ENCODE measurements around the gene PCDHGA11.
"Not testable (repeated sequence)": the region's sequence is repeated elsewhere in the genome, so short reads cannot be mapped to it uniquely, and the experiment has no call there.

The PCDHGA11 gene

DNA sequence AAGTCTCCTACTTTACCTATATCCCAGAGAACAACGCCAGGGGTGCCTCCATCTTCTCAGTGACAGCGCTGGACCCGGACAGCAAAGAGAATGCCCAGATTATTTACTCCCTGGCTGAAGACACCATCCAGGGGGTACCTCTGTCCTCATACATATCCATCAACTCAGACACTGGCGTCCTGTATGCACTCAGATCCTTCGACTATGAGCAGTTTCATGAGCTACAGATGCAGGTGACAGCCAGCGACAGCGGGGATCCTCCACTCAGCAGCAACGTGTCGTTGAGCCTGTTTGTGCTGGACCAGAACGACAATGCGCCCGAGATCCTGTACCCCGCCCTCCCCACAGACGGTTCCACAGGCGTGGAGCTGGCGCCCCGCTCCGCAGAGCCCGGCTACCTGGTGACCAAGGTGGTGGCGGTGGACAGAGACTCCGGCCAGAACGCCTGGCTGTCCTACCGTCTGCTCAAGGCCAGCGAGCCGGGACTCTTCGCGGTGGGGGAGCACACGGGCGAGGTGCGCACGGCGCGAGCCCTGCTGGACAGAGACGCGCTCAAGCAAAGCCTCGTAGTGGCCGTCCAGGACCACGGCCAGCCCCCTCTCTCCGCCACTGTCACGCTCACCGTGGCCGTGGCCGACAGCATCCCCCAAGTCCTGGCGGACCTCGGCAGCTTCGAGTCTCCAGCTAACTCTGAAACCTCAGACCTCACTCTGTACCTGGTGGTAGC, 6.1 kb upstream of the PCDHGA11 start:
- H3K36me3 ChIP-seq (ENCODE audit: control insufficient read depth, insufficient read depth, low read length), result peaks cover 50% of the 10 kb centered on the region
- WGBS, 2 experiments, result 95 to 97% methylated on average over 46 of the region's 46 CpGs

DNA sequence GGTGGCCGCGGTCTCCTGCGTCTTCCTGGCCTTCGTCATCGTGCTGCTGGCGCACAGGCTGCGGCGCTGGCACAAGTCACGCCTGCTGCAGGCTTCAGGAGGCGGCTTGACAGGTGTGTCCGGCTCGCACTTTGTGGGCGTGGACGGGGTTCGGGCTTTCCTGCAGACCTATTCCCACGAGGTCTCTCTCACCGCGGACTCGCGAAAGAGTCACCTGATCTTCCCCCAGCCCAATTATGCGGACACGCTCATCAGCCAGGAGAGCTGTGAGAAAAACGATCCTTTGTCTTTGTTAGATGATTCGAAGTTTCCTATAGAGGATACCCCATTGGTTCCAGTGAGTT, 5.6 kb upstream of the PCDHGA11 start:
- Histone ChIP-seq H3K9me3 (ENCODE audit: control insufficient read depth, low read length) (peaks cover 11% of the 10 kb centered on the region), H3K36me3 (ENCODE audit: control insufficient read depth, insufficient read depth, low read length) (peaks cover 48% of the 10 kb centered on the region)
- not testable (repeated sequence) for H3K27ac ChIP-seq (ENCODE audit: insufficient read depth, low read depth, low read length, poor library complexity, severe bottlenecking); H3K4me3 ChIP-seq (ENCODE audit: insufficient read depth, low read depth, low read length); H3K27me3 ChIP-seq (ENCODE audit: control insufficient read depth, insufficient read depth, low read length, poor library complexity, severe bottlenecking); H3K4me1 ChIP-seq (ENCODE audit: control insufficient read depth, insufficient read depth, low read length)
- WGBS, 2 experiments, result 96% methylated on average over 24 of the region's 24 CpGs

More for the DNA sequence above, 6.1 kb upstream of the PCDHGA11 start:
- H3K27ac ChIP-seq (ENCODE audit: insufficient read depth, low read depth, low read length, poor library complexity, severe bottlenecking); H3K4me1 ChIP-seq (ENCODE audit: control insufficient read depth, insufficient read depth, low read length); H3K27me3 ChIP-seq (ENCODE audit: control insufficient read depth, insufficient read depth, low read length, poor library complexity, severe bottlenecking); H3K4me3 ChIP-seq (ENCODE audit: insufficient read depth, low read depth, low read length): not testable (repeated sequence)
- peaks cover 11% of the 10 kb centered on the region for H3K9me3 ChIP-seq (ENCODE audit: control insufficient read depth, low read length)

DNA sequence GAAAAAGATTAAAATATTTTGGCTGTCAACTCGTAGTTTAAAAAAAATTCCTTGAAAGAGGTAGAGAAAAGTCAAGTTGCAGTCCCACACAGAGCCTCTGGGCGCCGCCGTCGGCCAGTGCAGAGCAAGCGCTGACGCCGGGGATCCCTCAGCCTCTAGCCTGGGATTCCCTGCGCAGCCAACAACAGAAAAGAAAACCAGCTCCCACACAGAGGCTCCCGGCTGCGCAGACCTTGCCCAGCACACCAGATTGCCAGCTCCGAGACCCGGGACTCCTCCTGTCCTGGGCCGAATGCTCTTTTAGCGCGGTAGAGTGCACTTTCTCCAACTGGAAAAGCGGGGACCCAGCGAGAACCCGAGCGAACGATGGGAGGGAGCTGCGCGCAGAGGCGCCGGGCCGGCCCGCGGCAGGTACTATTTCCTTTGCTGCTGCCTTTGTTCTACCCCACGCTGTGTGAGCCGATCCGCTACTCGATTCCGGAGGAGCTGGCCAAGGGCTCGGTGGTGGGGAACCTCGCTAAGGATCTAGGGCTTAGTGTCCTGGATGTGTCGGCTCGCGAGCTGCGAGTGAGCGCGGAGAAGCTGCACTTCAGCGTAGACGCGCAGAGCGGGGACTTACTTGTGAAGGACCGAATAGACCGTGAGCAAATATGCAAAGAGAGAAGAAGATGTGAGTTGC, 3.2 kb upstream of the PCDHGA11 start, which contains the start of gene PCDHGB7:
PCDHGB7 (plus strand) TSS at position 184 of the 679 bp plus-strand sequence; CDS start at position 367, 183 bp downstream.
- 54 to 60% methylated on average over 45 to 46 of the region's 47 CpGs for WGBS, 2 experiments
- H3K27ac ChIP-seq (ENCODE audit: insufficient read depth, low read depth, low read length, poor library complexity, severe bottlenecking); H3K4me1 ChIP-seq (ENCODE audit: control insufficient read depth, insufficient read depth, low read length); H3K27me3 ChIP-seq (ENCODE audit: control insufficient read depth, insufficient read depth, low read length, poor library complexity, severe bottlenecking): not testable (repeated sequence)
- Histone ChIP-seq H3K36me3 (ENCODE audit: control insufficient read depth, insufficient read depth, low read length) (peaks cover 64% of the 10 kb centered on the region), H3K9me3 (ENCODE audit: control insufficient read depth, low read length) (peaks cover 22% of the 10 kb centered on the region), H3K4me3 (ENCODE audit: insufficient read depth, low read depth, low read length) (peak within 1 kb of the TSS; percentile 24)

DNA sequence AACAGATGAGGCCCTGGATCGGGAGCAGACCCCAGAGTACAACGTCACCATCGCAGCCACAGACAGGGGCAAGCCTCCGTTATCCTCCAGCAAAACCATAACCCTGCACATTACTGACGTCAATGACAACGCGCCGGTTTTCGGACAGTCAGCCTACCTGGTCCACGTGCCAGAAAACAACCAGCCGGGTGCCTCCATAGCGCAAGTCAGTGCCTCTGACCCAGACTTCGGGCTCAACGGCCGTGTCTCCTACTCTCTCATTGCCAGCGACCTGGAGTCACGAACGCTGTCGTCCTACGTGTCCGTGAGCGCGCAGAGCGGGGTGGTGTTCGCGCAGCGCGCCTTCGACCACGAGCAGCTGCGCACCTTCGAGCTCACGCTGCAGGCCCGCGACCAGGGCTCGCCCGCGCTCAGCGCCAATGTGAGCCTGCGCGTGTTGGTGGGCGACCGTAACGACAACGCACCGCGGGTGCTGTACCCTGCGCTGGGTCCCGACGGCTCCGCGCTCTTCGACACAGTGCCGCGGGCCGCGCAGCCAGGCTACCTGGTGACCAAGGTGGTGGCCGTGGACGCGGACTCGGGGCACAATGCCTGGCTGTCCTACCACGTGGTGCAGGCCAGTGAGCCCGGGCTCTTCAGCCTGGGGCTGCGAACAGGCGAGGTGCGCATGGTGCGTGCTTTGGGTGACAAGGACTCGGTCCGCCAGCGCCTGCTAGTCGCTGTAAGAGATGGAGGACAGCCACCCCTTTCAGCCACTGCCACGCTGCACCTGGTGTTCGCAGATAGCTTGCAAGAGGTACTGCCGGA, 1.6 kb upstream of the PCDHGA11 start:
- whole genome bisulfite sequencing, 2 experiments, result 96 to 97% methylated on average over 74 of the region's 74 CpGs
- Histone ChIP-seq H3K4me3 (ENCODE audit: insufficient read depth, low read depth, low read length) (no peak overlapping the region), H3K27me3 (ENCODE audit: control insufficient read depth, insufficient read depth, low read length, poor library complexity, severe bottlenecking) (no peaks in the 10 kb centered on the region), H3K36me3 (ENCODE audit: control insufficient read depth, insufficient read depth, low read length) (peaks cover 58% of the 10 kb centered on the region), H3K4me1 (ENCODE audit: control insufficient read depth, insufficient read depth, low read length) (no peaks in the 10 kb centered on the region), H3K27ac (ENCODE audit: insufficient read depth, low read depth, low read length, poor library complexity, severe bottlenecking) (no peak overlapping the region), H3K9me3 (ENCODE audit: control insufficient read depth, low read length) (peaks cover 22% of the 10 kb centered on the region)

DNA sequence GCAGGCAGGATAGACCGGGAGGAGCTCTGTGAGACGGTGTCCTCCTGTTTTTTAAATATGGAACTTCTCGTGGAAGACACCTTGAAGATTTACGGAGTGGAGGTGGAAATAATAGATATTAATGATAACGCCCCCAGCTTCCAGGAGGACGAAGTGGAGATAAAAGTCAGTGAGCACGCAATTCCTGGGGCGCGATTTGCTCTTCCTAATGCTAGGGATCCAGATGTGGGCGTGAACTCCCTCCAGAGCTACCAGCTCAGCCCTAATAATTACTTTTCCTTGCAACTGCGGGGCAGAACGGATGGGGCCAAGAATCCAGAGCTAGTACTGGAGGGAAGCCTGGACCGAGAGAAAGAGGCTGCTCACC, 621 bp downstream of the PCDHGA11 start:
- H3K4me1 ChIP-seq (ENCODE audit: control insufficient read depth, insufficient read depth, low read length), result no peaks in the 10 kb centered on the region
- peaks cover 20% of the 10 kb centered on the region for H3K9me3 ChIP-seq (ENCODE audit: control insufficient read depth, low read length)
- no peak overlapping the region for H3K4me3 ChIP-seq (ENCODE audit: insufficient read depth, low read depth, low read length)
- no peak overlapping the region for H3K27ac ChIP-seq (ENCODE audit: insufficient read depth, low read depth, low read length, poor library complexity, severe bottlenecking)
- peaks cover 47% of the 10 kb centered on the region for H3K36me3 ChIP-seq (ENCODE audit: control insufficient read depth, insufficient read depth, low read length)
- WGBS, 2 experiments, result 94% methylated on average over 13 of the region's 13 CpGs
- no peaks in the 10 kb centered on the region for H3K27me3 ChIP-seq (ENCODE audit: control insufficient read depth, insufficient read depth, low read length, poor library complexity, severe bottlenecking)

DNA sequence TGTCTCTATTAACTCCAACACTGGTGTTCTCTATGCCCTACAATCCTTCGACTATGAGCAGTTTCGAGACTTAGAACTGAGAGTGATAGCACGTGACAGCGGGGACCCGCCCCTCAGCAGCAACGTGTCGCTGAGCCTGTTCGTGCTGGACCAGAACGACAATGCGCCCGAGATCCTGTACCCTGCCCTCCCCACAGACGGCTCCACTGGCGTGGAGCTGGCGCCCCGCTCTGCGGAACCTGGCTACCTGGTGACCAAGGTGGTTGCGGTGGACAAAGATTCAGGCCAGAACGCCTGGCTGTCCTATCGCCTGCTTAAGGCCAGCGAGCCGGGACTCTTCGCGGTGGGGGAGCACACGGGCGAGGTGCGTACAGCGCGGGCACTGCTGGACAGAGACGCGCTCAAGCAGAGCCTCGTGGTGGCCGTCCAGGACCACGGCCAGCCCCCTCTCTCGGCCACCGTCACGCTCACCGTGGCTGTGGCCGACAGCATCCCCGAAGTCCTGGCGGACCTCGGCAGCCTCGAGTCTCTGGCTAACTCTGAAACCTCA, 2.0 kb downstream of the PCDHGA11 start:
- no peaks in the 10 kb centered on the region for H3K27me3 ChIP-seq (ENCODE audit: control insufficient read depth, insufficient read depth, low read length, poor library complexity, severe bottlenecking)
- 97 to 98% methylated on average over 42 of the region's 42 CpGs for WGBS, 2 experiments
- no peak overlapping the region for H3K4me3 ChIP-seq (ENCODE audit: insufficient read depth, low read depth, low read length)
- peaks cover 29% of the 10 kb centered on the region for H3K9me3 ChIP-seq (ENCODE audit: control insufficient read depth, low read length)
- H3K27ac ChIP-seq (ENCODE audit: insufficient read depth, low read depth, low read length, poor library complexity, severe bottlenecking), result no peak overlapping the region
- no peaks in the 10 kb centered on the region for H3K4me1 ChIP-seq (ENCODE audit: control insufficient read depth, insufficient read depth, low read length)
- peaks cover 57% of the 10 kb centered on the region for H3K36me3 ChIP-seq (ENCODE audit: control insufficient read depth, insufficient read depth, low read length)

DNA sequence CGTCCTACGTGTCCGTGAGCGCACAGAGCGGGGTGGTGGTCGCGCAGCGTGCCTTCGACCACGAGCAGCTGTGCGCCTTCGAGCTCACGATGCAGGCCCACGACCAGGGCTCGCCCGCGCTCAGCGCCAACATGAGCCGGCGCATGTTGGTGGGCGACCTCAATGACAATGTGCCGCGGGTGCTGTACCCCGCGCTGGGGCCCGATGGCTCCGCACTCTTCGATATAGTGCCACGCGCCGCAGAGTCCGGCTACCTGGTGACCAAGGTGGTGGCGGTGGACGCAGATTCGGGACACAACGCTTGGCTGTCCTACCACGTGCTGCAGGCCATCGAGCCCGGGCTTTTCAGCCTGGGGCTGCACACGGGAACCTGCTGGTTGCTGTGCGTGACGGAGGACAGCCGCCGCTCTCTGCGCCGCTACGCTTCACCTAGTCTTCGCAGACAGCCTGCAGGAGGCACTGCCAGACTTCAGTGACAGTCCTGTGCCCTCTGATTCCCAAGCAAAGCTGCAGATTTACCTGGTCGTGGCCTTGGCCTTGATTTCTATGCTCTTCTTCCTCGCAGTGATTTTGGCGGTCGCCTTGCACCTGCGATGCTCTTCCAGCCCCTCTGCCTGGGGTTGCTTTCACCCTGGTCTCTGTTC, 7.1 kb downstream of the PCDHGA11 start:
- Histone ChIP-seq H3K27me3 (ENCODE audit: control insufficient read depth, insufficient read depth, low read length, poor library complexity, severe bottlenecking) (no peaks in the 10 kb centered on the region), H3K36me3 (ENCODE audit: control insufficient read depth, insufficient read depth, low read length) (peaks cover 49% of the 10 kb centered on the region), H3K9me3 (ENCODE audit: control insufficient read depth, low read length) (peaks cover 20% of the 10 kb centered on the region), H3K27ac (ENCODE audit: insufficient read depth, low read depth, low read length, poor library complexity, severe bottlenecking) (no peak overlapping the region), H3K4me1 (ENCODE audit: control insufficient read depth, insufficient read depth, low read length) (no peaks in the 10 kb centered on the region), H3K4me3 (ENCODE audit: insufficient read depth, low read depth, low read length) (no peak overlapping the region)
- WGBS, 2 experiments, result 97 to 98% methylated on average over 53 of the region's 53 CpGs

DNA sequence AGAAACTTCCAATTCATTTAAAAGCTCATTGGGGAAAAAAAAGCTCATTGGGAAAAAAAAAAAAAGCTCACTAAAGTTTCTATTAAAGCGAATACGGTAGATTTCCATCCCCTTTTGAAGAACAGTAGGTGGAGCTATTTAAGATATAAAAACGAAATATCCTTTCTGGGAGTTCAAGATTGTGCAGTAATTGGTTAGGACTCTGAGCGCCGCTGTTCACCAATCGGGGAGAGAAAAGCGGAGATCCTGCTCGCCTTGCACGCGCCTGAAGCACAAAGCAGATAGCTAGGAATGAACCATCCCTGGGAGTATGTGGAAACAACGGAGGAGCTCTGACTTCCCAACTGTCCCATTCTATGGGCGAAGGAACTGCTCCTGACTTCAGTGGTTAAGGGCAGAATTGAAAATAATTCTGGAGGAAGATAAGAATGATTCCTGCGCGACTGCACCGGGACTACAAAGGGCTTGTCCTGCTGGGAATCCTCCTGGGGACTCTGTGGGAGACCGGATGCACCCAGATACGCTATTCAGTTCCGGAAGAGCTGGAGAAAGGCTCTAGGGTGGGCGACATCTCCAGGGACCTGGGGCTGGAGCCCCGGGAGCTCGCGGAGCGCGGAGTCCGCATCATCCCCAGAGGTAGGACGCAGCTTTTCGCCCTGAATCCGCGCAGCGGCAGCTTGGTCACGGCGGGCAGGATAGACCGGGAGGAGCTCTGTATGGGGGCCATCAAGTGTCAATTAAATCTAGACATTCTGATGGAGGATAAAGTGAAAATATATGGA, 9.7 kb downstream of the PCDHGA11 start, which contains the start of gene PCDHGA12:
PCDHGA12 (plus strand) TSS at position 176 of the 782 bp plus-strand sequence; CDS start at position 429, 253 bp downstream.
- Histone ChIP-seq H3K4me1 (ENCODE audit: control insufficient read depth, insufficient read depth, low read length) (no peaks in the 10 kb centered on the region), H3K27me3 (ENCODE audit: control insufficient read depth, insufficient read depth, low read length, poor library complexity, severe bottlenecking) (no peaks in the 10 kb centered on the region), H3K27ac (ENCODE audit: insufficient read depth, low read depth, low read length, poor library complexity, severe bottlenecking) (no peak within 1 kb of the TSS), H3K4me3 (ENCODE audit: insufficient read depth, low read depth, low read length) (no peak within 1 kb of the TSS), H3K36me3 (ENCODE audit: control insufficient read depth, insufficient read depth, low read length) (peaks cover 46% of the 10 kb centered on the region), H3K9me3 (ENCODE audit: control insufficient read depth, low read length) (peaks cover 24% of the 10 kb centered on the region)
- 95% methylated on average over 33 of the region's 33 CpGs for WGBS, 2 experiments

DNA sequence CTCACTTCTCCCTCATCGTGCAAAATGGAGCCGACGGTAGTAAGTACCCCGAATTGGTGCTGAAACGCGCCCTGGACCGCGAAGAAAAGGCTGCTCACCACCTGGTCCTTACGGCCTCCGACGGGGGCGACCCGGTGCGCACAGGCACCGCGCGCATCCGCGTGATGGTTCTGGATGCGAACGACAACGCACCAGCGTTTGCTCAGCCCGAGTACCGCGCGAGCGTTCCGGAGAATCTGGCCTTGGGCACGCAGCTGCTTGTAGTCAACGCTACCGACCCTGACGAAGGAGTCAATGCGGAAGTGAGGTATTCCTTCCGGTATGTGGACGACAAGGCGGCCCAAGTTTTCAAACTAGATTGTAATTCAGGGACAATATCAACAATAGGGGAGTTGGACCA, 10.4 kb downstream of the PCDHGA11 start:
- Histone ChIP-seq H3K9me3 (ENCODE audit: control insufficient read depth, low read length) (peaks cover 24% of the 10 kb centered on the region), H3K4me3 (ENCODE audit: insufficient read depth, low read depth, low read length) (no peak overlapping the region), H3K4me1 (ENCODE audit: control insufficient read depth, insufficient read depth, low read length) (no peaks in the 10 kb centered on the region), H3K36me3 (ENCODE audit: control insufficient read depth, insufficient read depth, low read length) (peaks cover 41% of the 10 kb centered on the region), H3K27ac (ENCODE audit: insufficient read depth, low read depth, low read length, poor library complexity, severe bottlenecking) (no peak overlapping the region), H3K27me3 (ENCODE audit: control insufficient read depth, insufficient read depth, low read length, poor library complexity, severe bottlenecking) (no peaks in the 10 kb centered on the region)
- WGBS, 2 experiments, result 96 to 97% methylated on average over 37 of the region's 37 CpGs
